Measurements from ENCODE around the gene PTK7.

Gene PTK7

DNA sequence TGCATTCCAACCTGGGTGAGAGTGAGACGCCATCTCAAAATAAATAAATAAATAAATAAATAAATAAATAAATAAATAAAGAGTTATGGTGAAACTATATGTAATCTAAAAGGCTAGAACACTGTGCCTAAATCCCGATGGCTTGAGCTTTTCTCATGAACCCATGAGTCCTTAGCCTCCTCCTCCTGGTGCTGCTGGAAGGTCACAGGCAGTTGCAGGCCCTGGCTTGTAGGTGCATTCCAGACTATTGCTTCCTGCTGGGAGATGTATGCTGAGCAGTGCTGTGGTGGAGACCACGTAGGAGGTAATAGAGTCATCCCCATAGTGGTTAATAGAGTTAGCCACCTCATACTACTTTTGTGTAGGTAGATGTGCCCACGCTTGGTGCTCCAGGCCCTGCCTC, 12.5 kb downstream of the PTK7 start:
- H2AFZ ChIP-seq (ENCODE audit: low read depth): no peak overlapping the region
- no peak overlapping the region for H3K9ac ChIP-seq
- no peaks in the 10 kb centered on the region for H3K27me3 ChIP-seq (ENCODE audit: insufficient read depth, low read depth)
- no peak overlapping the region for H3K4me3 ChIP-seq (IDR thresholded peaks at IDR 0.05; ENCODE audit: insufficient read depth, low read depth, low read length)
- no peaks in the 10 kb centered on the region for H4K20me1 ChIP-seq (ENCODE audit: insufficient read depth)
- no peaks in the 10 kb centered on the region for H3K4me1 ChIP-seq (ENCODE audit: low read depth, poor library complexity, severe bottlenecking)
- H3K4me2 ChIP-seq: no peak overlapping the region
- TF ChIP-seq, protein P1, sequence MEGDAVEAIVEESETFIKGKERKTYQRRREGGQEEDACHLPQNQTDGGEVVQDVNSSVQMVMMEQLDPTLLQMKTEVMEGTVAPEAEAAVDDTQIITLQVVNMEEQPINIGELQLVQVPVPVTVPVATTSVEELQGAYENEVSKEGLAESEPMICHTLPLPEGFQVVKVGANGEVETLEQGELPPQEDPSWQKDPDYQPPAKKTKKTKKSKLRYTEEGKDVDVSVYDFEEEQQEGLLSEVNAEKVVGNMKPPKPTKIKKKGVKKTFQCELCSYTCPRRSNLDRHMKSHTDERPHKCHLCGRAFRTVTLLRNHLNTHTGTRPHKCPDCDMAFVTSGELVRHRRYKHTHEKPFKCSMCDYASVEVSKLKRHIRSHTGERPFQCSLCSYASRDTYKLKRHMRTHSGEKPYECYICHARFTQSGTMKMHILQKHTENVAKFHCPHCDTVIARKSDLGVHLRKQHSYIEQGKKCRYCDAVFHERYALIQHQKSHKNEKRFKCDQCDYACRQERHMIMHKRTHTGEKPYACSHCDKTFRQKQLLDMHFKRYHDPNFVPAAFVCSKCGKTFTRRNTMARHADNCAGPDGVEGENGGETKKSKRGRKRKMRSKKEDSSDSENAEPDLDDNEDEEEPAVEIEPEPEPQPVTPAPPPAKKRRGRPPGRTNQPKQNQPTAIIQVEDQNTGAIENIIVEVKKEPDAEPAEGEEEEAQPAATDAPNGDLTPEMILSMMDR (conservative IDR thresholded peaks at IDR 0.05; ENCODE audit: low read depth, low read length): no peak
- no peaks in the 10 kb centered on the region for H3K79me2 ChIP-seq (ENCODE audit: insufficient read depth, low read depth)
- H3K27ac ChIP-seq: no peak overlapping the region
- no peaks in the 10 kb centered on the region for H3K36me3 ChIP-seq (ENCODE audit: insufficient read depth)

DNA sequence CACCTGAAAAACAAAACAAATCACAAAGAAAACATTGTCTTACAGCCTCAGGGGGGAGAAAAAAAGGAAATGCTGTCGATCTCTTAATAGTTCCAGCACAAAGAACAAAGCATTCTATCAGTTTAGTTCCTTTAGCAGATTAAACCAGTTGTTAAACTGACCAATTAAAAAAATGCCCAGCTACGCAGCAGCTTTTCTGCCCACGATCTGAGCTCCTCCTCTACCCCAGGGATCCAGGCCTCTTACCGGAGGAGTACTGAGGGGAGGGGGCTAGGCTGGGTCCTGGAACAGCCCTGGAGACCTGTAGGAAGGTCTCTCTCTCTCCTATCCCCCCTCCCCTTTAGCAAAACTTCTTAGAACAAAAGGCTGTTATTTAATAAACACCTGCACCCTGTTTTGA, 13.4 kb downstream of the PTK7 start:
- no peaks in the 10 kb centered on the region for H3K27me3 ChIP-seq (ENCODE audit: insufficient read depth, low read depth)
- TF ChIP-seq, protein P1 (conservative IDR thresholded peaks at IDR 0.05; ENCODE audit: low read depth, low read length): no peak
- H3K4me2 ChIP-seq: no peak overlapping the region
- H4K20me1 ChIP-seq (ENCODE audit: insufficient read depth): no peaks in the 10 kb centered on the region
- no peak overlapping the region for H2AFZ ChIP-seq (ENCODE audit: low read depth)
- H3K36me3 ChIP-seq (ENCODE audit: insufficient read depth): no peaks in the 10 kb centered on the region
- H3K27ac ChIP-seq: no peak overlapping the region
- no peaks in the 10 kb centered on the region for H3K79me2 ChIP-seq (ENCODE audit: insufficient read depth, low read depth)
- no peaks in the 10 kb centered on the region for H3K4me1 ChIP-seq (ENCODE audit: low read depth, poor library complexity, severe bottlenecking)
- H3K4me3 ChIP-seq (IDR thresholded peaks at IDR 0.05; ENCODE audit: insufficient read depth, low read depth, low read length): no peak overlapping the region
- no peak overlapping the region for H3K9ac ChIP-seq

DNA sequence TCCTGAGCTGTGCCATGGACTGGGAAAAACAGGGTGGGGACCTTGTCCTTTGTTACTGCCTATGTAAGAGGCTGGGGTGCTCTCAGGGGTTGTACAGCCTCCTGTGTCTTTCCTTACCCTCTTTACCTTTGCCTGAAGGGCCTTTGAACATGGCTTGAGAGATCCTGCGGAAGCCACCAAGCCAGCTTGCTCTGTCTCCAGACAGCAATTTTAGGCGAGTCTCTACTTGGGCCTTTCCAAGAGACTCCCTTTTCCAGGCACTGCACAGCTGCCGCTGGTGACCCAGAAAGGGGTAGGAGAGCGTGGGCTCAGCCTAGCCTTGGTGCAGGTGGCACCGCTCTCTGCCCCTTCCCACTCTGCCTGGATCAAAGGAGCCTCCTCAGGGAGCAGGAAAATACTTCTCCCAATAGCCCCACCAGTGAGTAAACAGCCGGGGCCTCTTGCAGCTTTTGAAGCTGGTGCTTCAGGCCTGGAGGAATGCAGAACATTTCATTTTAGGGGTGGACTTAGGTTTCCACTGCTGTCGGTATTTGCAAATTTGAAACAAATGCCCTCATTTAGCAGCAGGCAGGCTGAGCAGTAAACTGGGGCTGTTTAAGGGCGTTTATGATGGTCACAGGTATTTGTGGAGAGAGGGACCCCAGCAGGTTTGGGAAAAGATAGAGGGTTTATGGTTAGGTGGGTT, 13.9 kb downstream of the PTK7 start:
- Histone ChIP-seq H3K4me3 (IDR thresholded peaks at IDR 0.05; ENCODE audit: insufficient read depth, low read depth, low read length) (no peak overlapping the region), H3K36me3 (ENCODE audit: insufficient read depth) (no peaks in the 10 kb centered on the region), H3K4me2 (no peak overlapping the region), H3K9ac (no peak overlapping the region), H3K4me1 (ENCODE audit: low read depth, poor library complexity, severe bottlenecking) (no peaks in the 10 kb centered on the region), H3K27ac (no peak overlapping the region), H4K20me1 (ENCODE audit: insufficient read depth) (no peaks in the 10 kb centered on the region), H3K27me3 (ENCODE audit: insufficient read depth, low read depth) (no peaks in the 10 kb centered on the region), H3K79me2 (ENCODE audit: insufficient read depth, low read depth) (no peaks in the 10 kb centered on the region), H2AFZ (ENCODE audit: low read depth) (no peak overlapping the region)
- TF ChIP-seq, protein P1 (conservative IDR thresholded peaks at IDR 0.05; ENCODE audit: low read depth, low read length): no peak

DNA sequence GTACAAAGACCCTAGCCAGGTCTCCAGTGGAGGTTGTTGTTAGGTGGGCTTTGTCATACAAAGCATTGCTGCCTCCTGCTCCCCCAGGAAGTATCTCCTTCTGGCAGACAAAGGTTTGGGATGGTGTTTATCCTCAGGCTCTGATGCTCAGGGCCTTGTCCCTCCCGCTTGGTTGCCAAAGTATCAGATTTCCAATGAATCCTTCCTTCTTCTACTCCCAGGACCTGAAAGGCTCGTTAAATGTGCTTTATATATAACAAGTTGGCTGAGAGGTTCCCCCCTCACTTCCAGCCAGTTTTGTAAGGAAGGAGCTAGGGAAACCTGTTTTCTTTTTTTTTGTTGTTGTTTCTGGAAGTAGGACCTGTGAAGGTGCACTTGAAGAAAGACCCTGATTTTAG, 14.4 kb downstream of the PTK7 start:
- Histone ChIP-seq H3K4me3 (IDR thresholded peaks at IDR 0.05; ENCODE audit: insufficient read depth, low read depth, low read length) (no peak overlapping the region), H2AFZ (ENCODE audit: low read depth) (no peak overlapping the region), H3K27me3 (ENCODE audit: insufficient read depth, low read depth) (no peaks in the 10 kb centered on the region), H3K36me3 (ENCODE audit: insufficient read depth) (no peaks in the 10 kb centered on the region), H3K4me2 (no peak overlapping the region), H3K79me2 (ENCODE audit: insufficient read depth, low read depth) (no peaks in the 10 kb centered on the region), H4K20me1 (ENCODE audit: insufficient read depth) (no peaks in the 10 kb centered on the region), H3K9ac (no peak overlapping the region), H3K27ac (no peak overlapping the region), H3K4me1 (ENCODE audit: low read depth, poor library complexity, severe bottlenecking) (no peaks in the 10 kb centered on the region)
- TF ChIP-seq, protein P1 (conservative IDR thresholded peaks at IDR 0.05; ENCODE audit: low read depth, low read length): no peak
